ENCODE measurements around the gene LRMDA.

DNA sequence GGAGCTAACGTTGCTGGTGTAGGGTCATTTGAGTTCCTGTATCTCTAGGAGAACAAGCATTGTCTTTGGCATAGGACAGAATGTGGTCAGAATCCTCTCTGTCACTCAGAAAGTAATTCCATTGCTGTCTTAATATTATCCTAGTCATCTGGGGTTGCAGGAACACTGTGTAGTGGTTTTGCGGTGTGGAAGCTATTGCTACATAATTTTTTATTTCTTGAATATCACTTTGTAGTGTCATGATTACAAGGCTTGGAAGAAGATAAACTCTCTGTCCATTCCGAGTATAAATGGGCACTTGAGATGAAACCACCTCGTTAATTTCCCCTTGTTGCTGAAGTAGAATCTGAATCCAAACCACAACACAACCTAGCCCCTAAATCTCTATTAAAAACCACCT, 919.2 kb downstream of the LRMDA start:
- TF ChIP-seq POLR2A (IDR thresholded peaks at IDR 0.05) (no peak), POLR2AphosphoS5 (IDR thresholded peaks at IDR 0.05) (no peak)
- TF ChIP-seq, protein P1, sequence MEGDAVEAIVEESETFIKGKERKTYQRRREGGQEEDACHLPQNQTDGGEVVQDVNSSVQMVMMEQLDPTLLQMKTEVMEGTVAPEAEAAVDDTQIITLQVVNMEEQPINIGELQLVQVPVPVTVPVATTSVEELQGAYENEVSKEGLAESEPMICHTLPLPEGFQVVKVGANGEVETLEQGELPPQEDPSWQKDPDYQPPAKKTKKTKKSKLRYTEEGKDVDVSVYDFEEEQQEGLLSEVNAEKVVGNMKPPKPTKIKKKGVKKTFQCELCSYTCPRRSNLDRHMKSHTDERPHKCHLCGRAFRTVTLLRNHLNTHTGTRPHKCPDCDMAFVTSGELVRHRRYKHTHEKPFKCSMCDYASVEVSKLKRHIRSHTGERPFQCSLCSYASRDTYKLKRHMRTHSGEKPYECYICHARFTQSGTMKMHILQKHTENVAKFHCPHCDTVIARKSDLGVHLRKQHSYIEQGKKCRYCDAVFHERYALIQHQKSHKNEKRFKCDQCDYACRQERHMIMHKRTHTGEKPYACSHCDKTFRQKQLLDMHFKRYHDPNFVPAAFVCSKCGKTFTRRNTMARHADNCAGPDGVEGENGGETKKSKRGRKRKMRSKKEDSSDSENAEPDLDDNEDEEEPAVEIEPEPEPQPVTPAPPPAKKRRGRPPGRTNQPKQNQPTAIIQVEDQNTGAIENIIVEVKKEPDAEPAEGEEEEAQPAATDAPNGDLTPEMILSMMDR (IDR thresholded peaks at IDR 0.05) = no peak
